HG02678 (cell line): ENCODE results near the gene MBNL1.
A peak's percentile ranks its signal among the peaks of the same experiment; 100 is the strongest.
"Not testable (repeated sequence)": the region's sequence is repeated elsewhere in the genome, so short reads cannot be mapped to it uniquely, and the experiment has no call there.

Experiments
- ATAC-seq: cut with Tn5 transposase; IDR thresholded peaks from one replicate; pipeline ENCODE4 v1.9.1; 2021; ENCODE audit warnings: mild to moderate bottlenecking, moderate library complexity; ENCODE audit not compliant: unreplicated experiment

Gene MBNL1

DNA sequence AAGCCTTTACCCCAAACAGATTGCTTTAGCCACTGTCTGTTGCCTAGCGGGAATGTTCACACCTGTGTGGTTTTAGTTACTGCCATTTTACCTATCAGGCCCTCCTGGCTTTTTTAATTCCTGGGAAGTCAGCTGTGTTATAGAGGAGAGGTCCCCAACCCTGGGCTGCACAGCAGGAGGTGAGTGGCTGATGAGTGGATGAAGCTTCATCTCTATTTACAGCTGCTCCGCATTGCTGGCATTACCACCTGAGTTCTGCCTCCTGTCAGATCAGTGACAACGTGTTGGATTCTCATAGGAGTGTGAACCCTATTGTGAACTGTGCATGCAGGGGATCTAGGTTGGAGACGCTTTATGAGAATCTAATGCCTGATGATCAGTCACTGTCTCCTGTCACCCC, 127.0 kb downstream of the MBNL1 start:
- ATAC-seq = no peak

DNA sequence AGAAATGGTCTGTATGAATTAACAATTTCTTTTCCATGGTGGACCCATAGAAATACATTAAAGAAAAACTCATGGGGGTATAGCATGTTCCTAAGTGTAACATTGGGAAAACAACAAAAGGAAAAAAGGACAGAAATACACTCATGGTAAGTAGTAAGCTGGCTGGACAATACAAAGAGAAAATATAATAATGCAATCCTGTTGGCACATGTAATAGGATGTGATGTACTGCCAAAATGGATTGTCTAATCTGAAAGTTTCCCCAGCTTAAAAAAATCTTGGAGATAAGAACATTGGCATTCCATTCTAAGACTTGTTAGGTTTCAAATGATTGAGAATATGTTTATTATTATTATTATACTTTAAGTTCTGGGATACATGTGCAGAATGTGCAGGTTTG, 128.1 kb downstream of the MBNL1 start:
- ATAC-seq = no peak

GRCh38 chr3:152397348-152397747, 128.6 kb downstream of the MBNL1 start:
- not testable (repeated sequence) for ATAC-seq

DNA sequence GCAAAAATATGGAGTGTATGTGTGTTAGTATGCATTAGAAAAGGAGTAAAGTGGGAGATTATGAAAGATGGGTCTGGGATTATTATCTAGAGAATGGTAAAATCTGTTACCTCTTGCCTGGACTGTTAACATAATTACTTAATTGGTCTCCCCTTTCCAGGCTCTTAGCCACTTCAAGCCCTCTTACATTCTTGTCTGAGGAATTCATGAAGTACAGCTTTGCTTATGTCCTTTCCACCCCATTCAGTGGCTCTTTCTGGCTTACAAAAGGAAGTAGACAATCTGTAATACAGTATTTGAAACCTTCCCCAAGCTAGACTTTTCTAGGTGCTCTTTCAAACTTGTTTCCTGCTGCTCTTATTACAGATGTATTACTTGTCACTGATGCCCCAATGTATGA, 129.8 kb downstream of the MBNL1 start:
- ATAC-seq = no peak

DNA sequence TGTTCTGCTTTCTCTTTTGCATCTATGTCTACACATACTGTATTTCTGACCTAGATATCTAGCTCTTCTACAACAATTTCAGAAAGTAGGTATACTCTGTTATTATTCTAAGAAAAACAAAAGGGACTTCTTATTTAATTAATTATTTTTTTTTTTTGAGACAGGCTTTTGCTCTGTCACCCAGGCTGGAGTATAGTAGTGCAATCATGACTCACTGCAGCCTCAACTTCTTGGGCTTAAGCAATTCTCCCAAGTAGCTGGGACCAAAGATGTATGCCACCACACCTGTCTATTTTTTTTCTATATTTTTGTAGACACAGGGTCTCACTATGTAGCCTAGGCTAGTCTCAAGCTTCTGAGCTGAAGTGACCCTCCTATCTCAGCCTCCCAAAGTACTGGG, 130.6 kb downstream of the MBNL1 start:
- no peak for ATAC-seq

DNA sequence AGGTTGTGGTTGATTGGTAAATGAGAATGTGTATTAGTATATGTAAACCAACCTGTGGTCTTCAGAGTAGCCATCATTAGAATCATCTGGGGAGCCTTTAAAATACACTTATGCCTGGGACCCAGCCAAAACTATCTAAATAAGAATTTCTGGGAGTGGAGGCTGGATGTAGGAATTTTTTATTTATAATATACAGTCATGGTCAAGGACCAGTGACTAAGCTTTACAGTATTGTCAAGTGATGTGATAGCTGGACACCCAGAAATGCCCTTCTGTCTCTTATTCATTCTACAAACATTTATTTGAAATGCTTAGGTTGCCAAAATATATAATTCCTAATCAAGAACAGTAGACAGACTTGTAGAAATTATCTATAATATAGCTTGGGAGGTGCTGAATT, 132.2 kb downstream of the MBNL1 start:
- ATAC-seq = no peak

DNA sequence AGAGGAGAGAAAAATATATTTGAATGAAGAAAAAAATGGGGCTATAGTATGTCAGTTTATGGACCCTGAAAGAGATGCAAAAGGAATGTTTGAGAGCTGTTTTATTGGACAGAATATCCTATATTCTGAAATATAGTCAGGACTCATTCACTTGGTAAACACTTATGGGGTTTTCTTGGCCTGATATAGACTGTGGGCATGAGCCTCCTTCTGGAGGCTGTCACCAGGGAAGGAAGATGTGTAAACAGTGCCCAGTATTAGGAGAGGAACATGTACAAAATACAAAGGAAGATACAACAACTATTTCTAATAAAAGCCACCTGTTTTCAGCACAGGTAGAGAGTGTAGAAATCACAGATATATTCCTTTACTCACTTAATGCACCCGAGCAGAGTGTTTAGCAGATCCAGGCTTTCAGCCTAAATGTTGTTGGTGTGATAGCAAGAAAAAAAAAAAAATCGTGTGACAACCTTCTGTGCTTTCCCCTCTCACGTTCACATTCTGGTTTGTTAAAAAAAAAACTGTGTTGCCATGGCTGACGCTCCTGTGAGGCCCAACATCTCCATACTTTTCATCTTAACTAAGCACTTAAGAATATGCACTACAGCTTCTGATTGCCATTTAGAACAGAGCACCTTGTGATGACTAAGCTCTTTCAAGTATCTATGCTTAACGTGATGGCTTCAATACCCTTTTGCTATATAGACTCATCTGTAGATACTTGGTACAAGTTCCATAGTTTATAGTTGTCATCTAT, 134.1 kb downstream of the MBNL1 start:
- peak; percentile 32 for ATAC-seq

DNA sequence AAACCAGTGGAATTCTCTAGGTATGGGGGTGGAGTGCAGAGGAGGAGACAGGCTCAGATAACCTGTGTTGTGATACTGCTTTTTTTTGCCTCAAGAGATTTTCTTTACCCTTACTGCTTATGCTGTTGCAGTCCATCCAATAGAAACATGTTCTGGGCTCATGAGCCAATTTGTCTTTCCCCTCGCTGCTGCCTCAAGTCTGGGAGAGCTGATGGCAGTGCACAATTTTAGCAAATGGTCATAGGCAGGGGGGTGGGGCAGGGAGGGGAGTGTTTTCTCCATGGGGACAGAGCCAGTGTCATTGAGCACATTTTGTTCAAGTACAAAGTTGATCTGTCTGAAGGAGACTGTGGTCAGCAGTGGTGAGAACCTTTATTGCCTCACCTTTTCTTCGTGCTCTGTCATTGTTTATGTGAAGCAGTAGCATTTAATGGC, 134.9 kb downstream of the MBNL1 start:
- ATAC-seq = no peak

GRCh38 chr3:152404976-152405375, 136.2 kb downstream of the MBNL1 start:
- no peak for ATAC-seq

DNA sequence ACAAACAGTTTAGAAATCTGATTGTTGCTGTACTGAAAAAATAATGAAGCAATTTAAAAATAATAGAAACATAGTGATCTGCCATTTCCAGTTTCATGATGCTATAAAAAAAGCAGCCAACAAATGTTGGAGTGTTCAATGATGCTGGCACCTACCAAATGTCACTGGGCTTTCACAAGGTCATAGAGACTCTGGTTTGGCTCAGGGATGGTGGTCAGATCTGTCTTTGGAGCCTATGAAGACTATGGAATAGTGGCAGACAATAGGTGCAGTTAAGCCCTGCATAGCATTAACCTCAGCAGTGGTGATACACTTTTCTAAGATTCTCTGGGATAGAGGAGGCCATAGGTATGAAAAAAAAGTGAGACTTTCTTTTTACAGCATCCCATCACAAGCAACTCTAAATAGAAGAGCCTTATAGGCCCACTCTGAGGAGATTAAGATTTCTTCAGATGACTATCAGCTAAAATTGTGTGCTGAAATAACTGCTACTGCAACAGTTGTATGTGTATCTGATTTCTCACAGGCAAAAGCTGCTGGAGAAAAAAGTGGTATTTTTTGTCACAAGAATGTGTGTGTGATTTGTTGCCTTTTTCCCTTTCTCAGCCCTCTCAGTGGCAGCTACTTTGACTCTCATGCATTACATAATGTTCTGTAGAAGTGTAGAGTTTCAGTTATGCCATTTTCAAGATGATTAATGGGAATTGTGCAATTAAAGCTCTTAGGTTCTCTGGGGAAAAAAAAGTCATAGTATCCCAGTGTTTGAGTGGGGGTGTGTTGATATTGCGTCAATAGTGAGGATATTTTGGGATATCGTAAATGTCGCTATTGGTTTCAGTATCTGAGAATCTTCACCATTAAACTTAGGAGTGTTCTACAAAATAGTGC, 137.4 kb downstream of the MBNL1 start:
- ATAC-seq = no peak

GRCh38 chr3:152413240-152413639, 144.5 kb downstream of the MBNL1 start:
- ATAC-seq = no peak

DNA sequence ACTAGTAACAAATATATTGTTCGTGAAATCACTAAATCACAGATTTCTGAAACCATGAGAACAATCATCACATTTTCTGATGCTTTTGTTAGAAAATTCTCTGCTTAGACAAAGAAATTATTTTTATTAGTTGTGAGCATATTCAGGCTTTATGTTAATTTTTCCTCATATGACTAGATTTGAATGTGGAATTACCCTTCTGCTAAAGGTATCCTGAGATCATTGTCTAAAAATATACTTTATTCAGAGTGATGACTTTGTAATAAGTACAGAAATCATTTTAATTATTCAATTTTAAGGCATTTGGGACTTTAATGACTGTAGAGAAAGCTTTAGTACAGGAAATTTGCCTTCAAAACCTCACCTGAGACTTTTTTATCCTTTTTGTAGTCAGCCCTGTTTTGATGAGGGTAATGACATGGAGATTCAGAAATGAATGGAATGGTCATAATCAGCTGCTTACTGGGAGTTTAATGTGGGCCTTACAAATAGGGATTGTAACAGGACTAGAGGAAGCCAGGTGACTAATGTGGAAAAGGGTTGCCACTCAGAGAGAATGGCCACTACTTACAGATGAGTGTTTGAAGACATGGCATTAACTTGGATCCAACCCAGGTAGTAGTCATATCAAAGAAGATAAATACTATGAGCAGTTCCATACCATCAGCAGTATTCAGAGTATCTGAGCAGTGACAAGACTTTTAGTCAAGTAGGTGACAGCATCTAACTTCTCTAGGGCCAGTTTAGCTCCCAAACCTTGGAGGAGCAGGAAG, 148.3 kb downstream of the MBNL1 start:
- ATAC-seq = no peak

DNA sequence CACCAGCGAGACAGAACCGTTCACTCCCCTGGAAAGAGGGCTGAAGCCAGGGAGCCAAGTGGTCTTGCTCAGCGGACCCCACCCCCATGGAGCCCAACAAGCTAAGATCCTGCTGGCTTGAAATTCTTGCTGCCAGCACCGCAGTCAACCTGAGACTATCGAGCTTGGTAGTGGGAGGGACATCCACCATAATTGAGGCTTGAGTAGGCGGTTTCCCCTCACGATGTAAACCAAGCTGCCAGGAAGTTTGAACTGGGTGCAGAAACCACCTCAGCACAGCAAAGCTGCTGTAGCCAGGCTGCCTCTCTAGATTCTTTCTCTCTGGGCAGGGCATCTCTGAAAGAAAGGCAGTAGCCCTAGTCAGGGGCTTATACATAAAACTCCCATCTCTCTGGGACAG, 151.0 kb downstream of the MBNL1 start:
- ATAC-seq = no peak

GRCh38 chr3:152421162-152421561, 152.4 kb downstream of the MBNL1 start:
- no peak for ATAC-seq

DNA sequence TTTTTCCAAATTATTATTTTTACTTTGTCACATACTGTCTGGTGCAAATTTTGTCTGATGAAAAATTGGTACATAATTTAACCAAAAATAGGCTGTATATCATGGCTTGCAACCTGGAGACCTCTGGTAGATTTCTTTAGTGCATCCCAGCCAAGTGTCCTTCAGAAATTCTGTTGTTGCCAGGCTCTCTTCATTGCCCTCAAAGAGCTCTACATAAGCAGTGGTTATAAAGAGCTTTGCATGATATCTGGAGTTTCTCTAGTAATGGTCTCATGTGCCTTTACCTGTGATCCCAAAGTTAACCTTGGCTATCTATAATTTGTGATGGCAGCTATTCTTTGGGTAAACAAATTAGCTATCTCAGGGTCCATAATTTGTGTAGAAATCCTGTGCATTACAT, 157.7 kb downstream of the MBNL1 start:
- ATAC-seq = no peak

DNA sequence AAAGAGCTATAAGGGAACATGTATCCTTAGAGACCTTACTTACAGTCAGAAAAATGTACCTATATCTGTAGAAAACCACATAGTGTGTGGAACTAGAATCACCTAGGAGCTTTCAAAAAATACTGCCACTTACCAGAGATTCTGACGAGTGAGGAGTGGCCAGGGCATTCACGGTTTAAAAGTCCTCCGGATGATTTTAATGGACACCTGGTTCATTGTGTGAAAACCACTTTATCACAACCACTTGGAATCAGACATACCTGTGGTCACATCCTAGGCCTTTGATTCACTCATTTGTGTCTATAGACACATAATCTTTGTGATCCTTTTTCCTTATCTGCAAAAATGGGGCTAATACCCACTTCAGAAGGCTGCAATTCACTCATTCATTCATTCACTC, 159.8 kb downstream of the MBNL1 start:
- ATAC-seq = no peak

DNA sequence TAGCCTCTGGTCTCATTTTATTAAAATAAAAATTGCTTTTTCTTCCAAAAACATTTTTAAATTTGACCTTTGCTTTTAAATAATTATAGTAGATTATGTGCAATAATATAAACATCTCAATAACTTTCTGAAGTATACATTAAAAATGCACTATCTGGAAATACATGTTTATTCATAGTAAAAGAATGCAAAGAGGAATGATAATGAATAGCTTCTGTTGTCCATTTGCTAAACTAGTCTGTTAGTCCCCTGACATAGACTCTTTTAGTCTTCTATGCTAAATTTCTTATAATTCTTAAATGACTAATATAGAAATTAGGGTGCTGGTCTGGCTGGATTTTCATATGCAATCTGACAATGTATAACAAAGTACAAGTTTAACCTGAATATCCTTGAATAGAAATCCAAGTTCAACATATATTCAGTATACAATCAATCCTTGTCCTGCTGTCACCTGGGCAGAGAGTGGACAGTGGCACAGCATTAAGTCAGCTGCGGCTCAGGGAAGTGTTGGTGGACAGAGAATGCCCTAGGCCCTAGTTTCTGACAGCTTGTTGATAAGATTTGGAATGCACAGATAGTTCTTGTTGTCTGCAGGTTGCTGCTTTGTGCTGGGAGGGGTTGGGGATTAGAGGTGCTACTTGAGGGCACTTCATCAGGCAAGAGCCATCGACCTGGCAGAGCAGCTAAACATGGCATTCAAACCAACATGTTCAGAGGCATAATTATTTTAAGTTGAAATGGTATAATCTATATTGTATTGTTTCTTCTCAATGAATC, 161.7 kb downstream of the MBNL1 start:
- ATAC-seq = no peak

DNA sequence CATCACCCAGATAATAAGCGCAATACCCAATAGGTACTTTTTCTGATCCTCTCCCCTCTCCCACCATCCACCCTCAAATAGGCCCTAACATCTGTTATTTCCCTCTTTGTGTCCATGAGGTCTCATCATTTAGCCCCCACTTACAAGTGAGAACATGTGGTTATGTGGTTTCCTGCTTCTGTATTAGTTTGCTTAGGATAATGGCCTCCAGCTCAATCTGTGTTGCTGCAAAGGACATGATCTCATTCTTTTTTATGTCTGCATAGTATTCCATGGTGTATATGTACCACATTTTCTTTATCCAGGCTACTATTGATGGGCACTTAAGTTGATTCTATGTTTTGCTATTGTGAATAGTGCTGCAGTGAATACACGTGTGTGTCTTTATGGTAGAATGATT, 165.4 kb downstream of the MBNL1 start:
- no peak for ATAC-seq

GRCh38 chr3:152435210-152435609, 166.5 kb downstream of the MBNL1 start:
- ATAC-seq = not testable (repeated sequence)

DNA sequence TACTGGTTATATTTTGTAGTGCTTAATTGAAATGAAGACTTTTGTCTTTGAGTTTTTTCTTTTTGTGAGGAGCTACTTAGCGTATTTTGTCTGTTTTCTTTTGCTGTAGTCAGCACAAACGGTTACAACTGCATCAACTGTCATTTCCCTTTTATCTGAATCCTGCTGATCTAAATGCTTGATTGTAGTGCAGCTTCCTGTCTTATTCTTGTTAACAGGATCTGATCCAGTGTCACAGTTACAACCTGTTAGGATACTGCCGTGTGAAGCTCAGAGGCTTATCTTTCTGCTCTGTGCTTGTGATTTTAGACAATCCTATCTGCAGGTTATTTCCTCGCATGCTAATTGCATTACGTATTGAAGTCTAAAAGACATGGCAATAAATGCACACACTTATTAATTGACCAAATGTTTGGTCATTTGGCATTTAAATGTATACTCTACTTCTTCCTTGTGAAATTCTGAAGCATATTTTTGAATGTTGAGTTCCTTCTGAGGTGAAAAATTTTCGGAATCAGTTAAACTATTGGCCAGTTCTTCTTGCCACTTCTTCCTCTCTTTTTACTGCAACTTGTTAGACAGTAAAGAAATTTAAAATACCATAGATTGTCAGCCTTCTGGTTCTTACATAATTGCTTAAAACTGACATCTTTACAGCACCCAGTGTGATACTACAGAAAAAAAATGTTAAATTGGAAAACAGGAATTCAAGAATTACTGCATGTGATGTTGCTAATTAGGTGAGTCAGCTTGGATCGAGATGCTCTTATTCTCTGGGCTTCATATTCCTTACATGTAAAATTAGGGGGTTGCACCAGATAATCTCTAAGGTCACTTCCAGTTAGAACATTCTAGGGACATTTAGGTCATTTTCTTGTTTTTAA, 168.2 kb downstream of the MBNL1 start:
- ATAC-seq = no peak
